Measurements from ENCODE around the gene NUPR1. TPM values are rescaled to one million over a fixed set of nuclear protein-coding genes. Genes with fewer than 3 reads are reported as not detected.

NUPR1 gene
- polyA plus RNA-seq, 2 of the 4 experiments (the other 2 are of a cell fraction) = 29.3 to 47.8 TPM

DNA sequence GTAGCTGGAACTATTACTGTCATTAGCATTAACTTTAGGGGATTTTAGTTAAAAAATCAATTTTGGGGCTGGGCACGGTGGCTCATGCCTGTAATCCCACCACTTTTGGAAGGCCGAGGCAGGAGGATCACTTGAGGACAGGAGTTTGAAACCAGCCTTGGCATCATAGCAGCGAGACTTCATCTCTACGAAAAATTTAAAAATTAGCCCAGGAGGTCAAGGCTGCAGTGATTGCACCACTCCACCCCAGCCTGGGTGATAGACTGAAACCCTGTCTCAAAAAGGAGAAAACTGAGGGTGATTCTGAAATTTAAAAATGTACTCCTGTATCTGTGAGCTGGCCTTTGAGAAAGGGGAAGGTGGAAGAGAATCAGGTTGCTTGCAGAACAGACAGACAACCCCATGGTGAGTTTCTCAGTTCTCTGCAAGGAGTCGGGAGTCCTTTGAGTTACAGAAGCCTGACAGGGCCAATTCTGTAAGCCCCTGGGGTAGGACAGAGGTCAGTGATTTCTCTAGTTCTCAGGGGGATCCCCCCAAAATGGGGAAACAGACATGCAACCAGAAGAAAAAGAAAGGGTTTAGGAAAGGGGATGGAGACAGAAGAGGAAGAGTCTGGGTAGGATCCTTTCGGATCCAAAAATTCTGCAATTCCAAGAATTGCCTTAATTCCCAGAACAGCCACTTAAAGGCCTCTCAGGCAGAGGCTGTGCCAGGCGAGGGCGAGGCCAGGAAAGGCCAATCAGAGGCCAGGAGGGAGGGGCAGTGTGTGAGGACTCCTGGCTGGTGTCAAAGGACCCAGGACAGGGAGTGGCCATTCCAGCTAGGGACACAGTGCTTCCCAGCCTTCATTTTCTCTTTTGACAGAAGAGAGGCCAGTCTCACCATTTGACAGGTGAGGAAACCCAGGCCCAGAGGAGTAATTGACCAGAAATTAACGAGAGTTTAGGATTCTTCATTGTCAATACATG is 6.7 kb downstream of the NUPR1 start:
- ChIA-PET CTCF (no interaction called here), POLR2A (no interaction called here)
- Histone ChIP-seq H3K4me3 (no peak overlapping the region), H3K9me3 (no peaks in the 10 kb centered on the region), H3K27ac (no peak overlapping the region), H3K4me2 (no peak overlapping the region), H3K4me1 (peaks cover 8% of the 10 kb centered on the region; the same call in 2 of the 3 replicates)
- ATAC-seq = peak; percentile 83 to 93
- 68% methylated on average over 9 of the region's 9 CpGs for WGBS (ENCODE audit: missing lambda C conversion rate)
- TF ChIP-seq NPAS2 (CRISPR knock-in tag; IDR thresholded peaks at IDR 0.05; ENCODE audit: borderline replicate concordance) (no peak), KDM5A (IDR thresholded peaks at IDR 0.05) (no peak), HOXA7 (CRISPR knock-in tag; IDR thresholded peaks at IDR 0.05) (no peak), NFE2L2 (conservative IDR thresholded peaks at IDR 0.05; ENCODE audit: low read length) (no peak), RAD21 (conservative IDR thresholded peaks at IDR 0.05 in 1 of 2, IDR thresholded peaks at IDR 0.05 in 1 of 2) (no peak), EHMT2 (IDR thresholded peaks at IDR 0.05; ENCODE audit: low read depth) (no peak), ZFP36 (IDR thresholded peaks at IDR 0.05; ENCODE audit: borderline replicate concordance, partially characterized antibody) (no peak), CBX2 (IDR thresholded peaks at IDR 0.05; ENCODE audit: borderline replicate concordance, low read depth) (no peak), POLR2A (IDR thresholded peaks at IDR 0.05; ENCODE audit: low read length) (no peak), CHD4 (IDR thresholded peaks at IDR 0.05; ENCODE audit: borderline replicate concordance) (no peak), MAZ (IDR thresholded peaks at IDR 0.05; ENCODE audit: borderline replicate concordance, low read depth, low read length) (no peak), FOXS1 (CRISPR knock-in tag; IDR thresholded peaks at IDR 0.05) (no peak), JUNB (IDR thresholded peaks at IDR 0.05) (no peak)
- TF ChIP-seq, protein P1, sequence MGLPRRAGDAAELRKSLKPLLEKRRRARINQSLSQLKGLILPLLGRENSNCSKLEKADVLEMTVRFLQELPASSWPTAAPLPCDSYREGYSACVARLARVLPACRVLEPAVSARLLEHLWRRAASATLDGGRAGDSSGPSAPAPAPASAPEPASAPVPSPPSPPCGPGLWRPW (IDR thresholded peaks at IDR 0.05) = no peak
- TF ChIP-seq, protein P2, sequence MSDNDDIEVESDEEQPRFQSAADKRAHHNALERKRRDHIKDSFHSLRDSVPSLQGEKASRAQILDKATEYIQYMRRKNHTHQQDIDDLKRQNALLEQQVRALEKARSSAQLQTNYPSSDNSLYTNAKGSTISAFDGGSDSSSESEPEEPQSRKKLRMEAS (IDR thresholded peaks at IDR 0.05) = no peak
- TF ChIP-seq, protein P3, sequence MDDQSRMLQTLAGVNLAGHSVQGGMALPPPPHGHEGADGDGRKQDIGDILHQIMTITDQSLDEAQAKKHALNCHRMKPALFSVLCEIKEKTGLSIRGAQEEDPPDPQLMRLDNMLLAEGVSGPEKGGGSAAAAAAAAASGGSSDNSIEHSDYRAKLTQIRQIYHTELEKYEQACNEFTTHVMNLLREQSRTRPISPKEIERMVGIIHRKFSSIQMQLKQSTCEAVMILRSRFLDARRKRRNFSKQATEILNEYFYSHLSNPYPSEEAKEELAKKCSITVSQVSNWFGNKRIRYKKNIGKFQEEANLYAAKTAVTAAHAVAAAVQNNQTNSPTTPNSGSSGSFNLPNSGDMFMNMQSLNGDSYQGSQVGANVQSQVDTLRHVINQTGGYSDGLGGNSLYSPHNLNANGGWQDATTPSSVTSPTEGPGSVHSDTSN (IDR thresholded peaks at IDR 0.05) = no peak
- peak in 1 of 2 experiments; percentile 66 for DNase-seq (ENCODE audit: low read depth in 1 of 2, low spot score in 1 of 2)
- FAIRE-seq = no peak

DNA sequence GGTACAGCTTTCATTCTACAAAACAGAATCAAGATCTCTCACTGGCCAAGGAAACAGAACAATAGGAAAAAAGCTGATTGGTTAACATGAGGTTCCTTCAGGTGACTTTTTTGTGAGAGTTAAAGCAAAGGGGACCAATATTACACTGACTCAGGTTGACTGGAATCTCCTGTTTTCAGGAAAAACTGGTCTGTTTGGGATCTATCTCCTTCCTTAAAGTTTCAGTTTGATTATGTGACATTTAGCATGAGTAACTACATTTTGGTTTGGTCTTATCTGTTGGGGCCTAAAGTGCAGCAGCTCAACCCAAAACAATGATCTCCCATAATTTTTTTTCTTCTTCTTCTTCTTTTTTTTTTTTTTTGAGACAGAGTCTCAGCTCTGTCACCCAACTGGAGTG is 9.7 kb downstream of the NUPR1 start:
- Histone ChIP-seq H3K4me1 (peaks cover 20% of the 10 kb centered on the region; the same call in 2 of the 3 replicates), H3K4me3 (no peak overlapping the region), H3K9me3 (no peaks in the 10 kb centered on the region), H3K4me2 (no peak overlapping the region), H3K27ac (no peak overlapping the region)
- CTCF ChIA-PET = interaction anchor here (0.6 to 1.6 kb wide), 4 partner anchors 19 to 212 kb away, joined by 3 to 5 read pairs (median 4); no protein-coding TSS in a partner anchor
- ATAC-seq = no peak
- DNase-seq (ENCODE audit: low read depth in 1 of 2, low spot score in 1 of 2) = no peak
- POLR2A ChIA-PET = no interaction called here
- TF ChIP-seq, protein P4, sequence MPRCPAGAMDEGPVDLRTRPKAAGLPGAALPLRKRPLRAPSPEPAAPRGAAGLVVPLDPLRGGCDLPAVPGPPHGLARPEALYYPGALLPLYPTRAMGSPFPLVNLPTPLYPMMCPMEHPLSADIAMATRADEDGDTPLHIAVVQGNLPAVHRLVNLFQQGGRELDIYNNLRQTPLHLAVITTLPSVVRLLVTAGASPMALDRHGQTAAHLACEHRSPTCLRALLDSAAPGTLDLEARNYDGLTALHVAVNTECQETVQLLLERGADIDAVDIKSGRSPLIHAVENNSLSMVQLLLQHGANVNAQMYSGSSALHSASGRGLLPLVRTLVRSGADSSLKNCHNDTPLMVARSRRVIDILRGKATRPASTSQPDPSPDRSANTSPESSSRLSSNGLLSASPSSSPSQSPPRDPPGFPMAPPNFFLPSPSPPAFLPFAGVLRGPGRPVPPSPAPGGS (IDR thresholded peaks at IDR 0.05) = no peak
- TF ChIP-seq EHMT2 (IDR thresholded peaks at IDR 0.05; ENCODE audit: low read depth) (no peak), MYC (IDR thresholded peaks at IDR 0.05; ENCODE audit: borderline replicate concordance, low read length) (no peak)
- no peak for FAIRE-seq

DNA sequence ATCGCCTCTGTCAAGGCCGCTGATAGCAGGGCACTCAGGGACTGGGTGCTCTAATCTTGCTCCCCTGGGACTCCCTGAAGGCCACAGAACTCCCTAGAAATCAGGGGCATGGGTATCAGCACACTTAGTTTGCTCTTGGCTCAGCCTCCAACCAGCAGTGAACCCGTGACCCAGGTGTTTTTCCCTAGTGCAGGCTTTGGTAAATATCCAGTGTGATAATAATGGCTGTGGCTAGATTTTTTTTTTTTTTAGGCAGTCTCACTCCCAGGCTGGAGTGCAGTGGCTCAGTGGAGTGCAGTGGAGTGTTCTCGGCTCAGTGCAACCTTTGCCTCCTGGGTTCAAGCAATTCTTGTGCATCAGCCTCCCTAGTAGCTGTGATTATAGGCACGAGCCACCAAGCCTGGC is 10.3 kb downstream of the NUPR1 start:
- ChIA-PET POLR2A (no interaction called here), CTCF (interaction anchor here (1.1 to 1.6 kb wide), 3 partner anchors 20 to 211 kb away, joined by 3 to 5 read pairs (median 4); no protein-coding TSS in a partner anchor)
- no peak for ATAC-seq
- H3K4me2 ChIP-seq = no peak overlapping the region
- DNase-seq (ENCODE audit: low read depth in 1 of 2, low spot score in 1 of 2) = no peak
- FAIRE-seq = no peak
- H3K9me3 ChIP-seq = no peaks in the 10 kb centered on the region
- no peak overlapping the region for H3K4me3 ChIP-seq
- WGBS (ENCODE audit: missing lambda C conversion rate) = 84% methylated on average over 5 of the region's 5 CpGs
- no peak overlapping the region for H3K27ac ChIP-seq
- peaks cover 25% of the 10 kb centered on the region; the same call in 2 of the 3 replicates for H3K4me1 ChIP-seq
- TF ChIP-seq, protein P5, sequence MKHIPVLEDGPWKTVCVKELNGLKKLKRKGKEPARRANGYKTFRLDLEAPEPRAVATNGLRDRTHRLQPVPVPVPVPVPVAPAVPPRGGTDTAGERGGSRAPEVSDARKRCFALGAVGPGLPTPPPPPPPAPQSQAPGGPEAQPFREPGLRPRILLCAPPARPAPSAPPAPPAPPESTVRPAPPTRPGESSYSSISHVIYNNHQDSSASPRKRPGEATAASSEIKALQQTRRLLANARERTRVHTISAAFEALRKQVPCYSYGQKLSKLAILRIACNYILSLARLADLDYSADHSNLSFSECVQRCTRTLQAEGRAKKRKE (CRISPR knock-in tag; IDR thresholded peaks at IDR 0.05; ENCODE audit: low read depth) = no peak
- TF ChIP-seq HOXB13 (CRISPR knock-in tag; IDR thresholded peaks at IDR 0.05; ENCODE audit: low read depth) = no peak
- TF ChIP-seq MAZ (IDR thresholded peaks at IDR 0.05; ENCODE audit: borderline replicate concordance, low read depth, low read length) = no peak
- no peak for TF ChIP-seq MAFK (IDR thresholded peaks at IDR 0.05; ENCODE audit: partially characterized antibody)
- no peak for TF ChIP-seq JUNB (IDR thresholded peaks at IDR 0.05)
- TF ChIP-seq KDM5A (IDR thresholded peaks at IDR 0.05) = no peak
- no peak for TF ChIP-seq HOXB5 (CRISPR knock-in tag; IDR thresholded peaks at IDR 0.05)
- no peak for TF ChIP-seq KDM1A (IDR thresholded peaks at IDR 0.05; ENCODE audit: low read depth)
- TF ChIP-seq ZNF302 (CRISPR knock-in tag; IDR thresholded peaks at IDR 0.05) = no peak
- TF ChIP-seq PHF8 (IDR thresholded peaks at IDR 0.05; ENCODE audit: borderline replicate concordance, low read depth) = no peak
- TF ChIP-seq ZSCAN20 (CRISPR knock-in tag; IDR thresholded peaks at IDR 0.05) = no peak
- TF ChIP-seq NPAS2 (CRISPR knock-in tag; IDR thresholded peaks at IDR 0.05; ENCODE audit: borderline replicate concordance) = no peak
- TF ChIP-seq ZC3H11A (IDR thresholded peaks at IDR 0.05) = no peak
- TF ChIP-seq, protein P3 (IDR thresholded peaks at IDR 0.05) = no peak
- no peak for TF ChIP-seq CEBPB (IDR thresholded peaks at IDR 0.05)
- TF ChIP-seq CHD2 (IDR thresholded peaks at IDR 0.05; ENCODE audit: low read length, partially characterized antibody) = no peak

Data from A549 (cell line).